B cell (primary cell): ENCODE results near the gene NECTIN1. TPM values are rescaled to one million over a fixed set of nuclear protein-coding genes. Genes with fewer than 3 reads are reported as not detected.

ENCODE experiments used
- ATAC-seq: fragments of 200-7000 bp; cut with Tn5 transposase; one replicate; pipeline ENCODE4 v1.10.0; 2021; ENCODE audit warnings: low read depth, mild to moderate bottlenecking, moderate number of reproducible peaks, moderate library complexity
- CTCF ChIA-PET: fragments of 350-600 bp; sonication (Branson Sonifier 250); formaldehyde crosslinking; loops from one replicate; lab custom pipeline; 2021; ENCODE audit warnings: antibody characterized with exemption, inconsistent platforms; lab: Charles Lee
- POLR2A ChIA-PET: fragments of 350-600 bp; sonication (Branson Sonifier 250); formaldehyde crosslinking; loops from one replicate; lab custom pipeline; 2021; ENCODE audit warnings: antibody characterized with exemption; lab: Charles Lee
- DNase-seq: peaks from one replicate; pipeline ENCODE4 v3.0.0; 2013
- H2AFZ ChIP-seq: 2 replicates; pipeline ENCODE4 v1.6.1; 2012; ENCODE audit warnings: mild to moderate bottlenecking, low read depth, low read length; ENCODE audit not compliant: insufficient read depth, poor library complexity, severe bottlenecking
- H3K27ac ChIP-seq, 2 donors: 1 replicate in 1 of 2; 2 replicates in 1 of 2; pipeline ENCODE4 v1.5.1; 2012 to 2013; ENCODE audit warnings: low read length in 2 of 2, mild to moderate bottlenecking in 2 of 2, moderate library complexity in 1 of 2
- H3K27me3 ChIP-seq, 4 experiments: fragments of 200-600 bp in 1 of 4; sonication (generic) in 1 of 4; replicated peaks in 1 of 4; 1 replicate in 2 of 4; 2 replicates in 2 of 4; pipeline versions ENCODE4 v1.6.1 to v1.7.0; 2013 to 2016; ENCODE audit warnings: low read length in 3 of 4, mild to moderate bottlenecking in 2 of 4, mixed read lengths in 1 of 4, moderate library complexity in 1 of 4; ENCODE audit not compliant: insufficient read depth in 4 of 4, control insufficient read depth in 3 of 4; ENCODE audit errors: control extremely low read depth in 1 of 4
- H3K36me3 ChIP-seq, 2 experiments: replicated peaks in 1 of 2; 1 replicate in 1 of 2; 2 replicates in 1 of 2; pipeline versions ENCODE4 v1.6.1 to v1.7.1; 2013; ENCODE audit warnings: low read length in 1 of 2; ENCODE audit not compliant: insufficient read depth in 2 of 2, control insufficient read depth in 1 of 2; ENCODE audit errors: control extremely low read depth in 1 of 2, extremely low read depth in 1 of 2
- H3K4me1 ChIP-seq, 2 donors: fragments of 200-600 bp in 1 of 2; sonication (generic) in 1 of 2; 1 replicate in 1 of 2; 2 replicates in 1 of 2; pipeline versions ENCODE4 v1.5.1 to v1.6.1; 2013 to 2017; ENCODE audit warnings: low read length in 2 of 2; ENCODE audit not compliant: control insufficient read depth in 2 of 2, insufficient read depth in 2 of 2
- H3K4me2 ChIP-seq: replicated peaks from 2 replicates; pipeline ENCODE3; 2012; ENCODE audit warnings: mild to moderate bottlenecking, low read depth, low read length; ENCODE audit not compliant: poor library complexity, severe bottlenecking
- H3K4me3 ChIP-seq, 5 experiments: fragments of 200-600 bp in 1 of 5; sonication (generic) in 1 of 5; 1 replicate in 3 of 5; 2 replicates in 2 of 5; pipeline versions ENCODE4 v1.5.1 to v1.7.0; 2011 to 2016; ENCODE audit warnings: low read length in 4 of 5, mild to moderate bottlenecking in 4 of 5, low read depth in 2 of 5, control low read depth in 1 of 5, moderate library complexity in 1 of 5; ENCODE audit not compliant: insufficient read depth in 1 of 5; ENCODE audit errors: control extremely low read depth in 1 of 5, extremely low read depth in 1 of 5
- H3K79me2 ChIP-seq: fragments of 200-600 bp; sonication (generic); one replicate; pipeline ENCODE4 v1.6.0; 2016; ENCODE audit warnings: low read length; ENCODE audit not compliant: control insufficient read depth, insufficient read depth
- H3K9ac ChIP-seq: fragments of 200-600 bp; sonication (generic); 2 replicates; pipeline ENCODE4 v1.6.1; 2017; ENCODE audit warnings: mild to moderate bottlenecking, low read length, moderate library complexity
- H3K9me3 ChIP-seq, 3 donors: one replicate each; pipeline versions ENCODE4 v1.6.1 to v1.7.1; 2013; ENCODE audit warnings: low read length in 2 of 3; ENCODE audit not compliant: control insufficient read depth in 2 of 3, insufficient read depth in 1 of 3; ENCODE audit errors: control extremely low read depth in 1 of 3
- H4K20me1 ChIP-seq: 2 replicates; pipeline ENCODE4 v1.6.0; 2012; ENCODE audit warnings: mild to moderate bottlenecking, low read length; ENCODE audit not compliant: insufficient read depth, control insufficient read depth, poor library complexity, severe bottlenecking
- H3K27ac Mint-ChIP-seq: one replicate; pipeline ENCODE4 v1.8.0; 2021; ENCODE audit warnings: mixed read lengths
- H3K27me3 Mint-ChIP-seq: one replicate; pipeline ENCODE4 v1.8.0; 2021; ENCODE audit warnings: mixed read lengths
- H3K4me1 Mint-ChIP-seq: one replicate; pipeline ENCODE4 v1.8.0; 2021; ENCODE audit warnings: mixed read lengths
- H3K4me3 Mint-ChIP-seq: one replicate; pipeline ENCODE4 v1.8.0; 2021; ENCODE audit warnings: mixed read lengths
- H3K9me3 Mint-ChIP-seq: one replicate; pipeline ENCODE4 v1.8.0; 2022; ENCODE audit warnings: mixed read lengths; ENCODE audit not compliant: insufficient read depth
- CTCF ChIP-seq: fragments of 200-600 bp; IDR thresholded peaks from one replicate; pipeline ENCODE4 v1.8.0; 2022; ENCODE audit warnings: antibody characterized with exemption, mild to moderate bottlenecking
- EZH2 ChIP-seq: IDR thresholded peaks from 2 replicates; pipeline ENCODE4 v1.6.1; 2012; ENCODE audit warnings: borderline replicate concordance, low read depth, mild to moderate bottlenecking, moderate library complexity, low read length; ENCODE audit not compliant: insufficient read depth, poor library complexity, severe bottlenecking
- WGBS: methylation state at CpG from one replicate; pipeline ENCODE4 v1.1.5; 2013; ENCODE audit warnings: missing lambda C conversion rate; ENCODE audit not compliant: insufficient coverage; 5-methylcytosine and 5-hydroxymethylcytosine counted together
- intact Hi-C: fragments of 100-400 bp; cut with micrococcal nuclease; formaldehyde crosslinking; loops from one replicate; pipeline ENCODE4 v1.10.0; 2022
- polyA plus RNA-seq: library from polyadenylated mRNA; depleted of rRNA; stranded (reverse); fragments of >200 nt; gene quantifications from 2 replicates; pipeline ENCODE4 v1.2.3, GENCODE V29; 2012
- total RNA-seq, 2 donors: library from RNA; stranded (reverse); fragments of 120-200 nt in 1 of 2; gene quantifications; 1 replicate in 1 of 2; 2 replicates in 1 of 2; pipeline versions ENCODE4 v1.2.3 to v1.2.4, GENCODE V29; 2013 to 2022

NECTIN1 gene
- total and polyA plus RNA-seq, 2 donors (not counting 1 experiment from before 2014, with no cell fraction given), result 2.1 to 3.9 TPM

GRCh38 chr11:119744577-119744976, 15.6 kb upstream of the NECTIN1 start:
- DNase-seq, result no peak
- ATAC-seq, result no peak
- Histone ChIP-seq H4K20me1 (no peaks in the 10 kb centered on the region), H2AFZ (no peak overlapping the region), H3K4me2 (no peak overlapping the region), H3K4me1 (peaks cover 20 to 21% of the 10 kb centered on the region in 2 donors), H3K27ac (no peak overlapping the region), H3K36me3 (no peaks in the 10 kb centered on the region), H3K27me3 (peaks cover 0 to 41% (median 15%) of the 10 kb centered on the region in 4 experiments), H3K4me3 (no peak overlapping the region), H3K9ac (no peak overlapping the region), H3K79me2 (no peaks in the 10 kb centered on the region), H3K9me3 (peaks cover 0 to 11% (median 0%) of the 10 kb centered on the region in 3 donors)
- Mint-ChIP-seq H3K4me3 (no peak overlapping the region), H3K27ac (no peak overlapping the region), H3K4me1 (peaks cover 15% of the 10 kb centered on the region), H3K9me3 (no peaks in the 10 kb centered on the region), H3K27me3 (peaks cover 58% of the 10 kb centered on the region)
- POLR2A ChIA-PET, result no interaction called here
- intact Hi-C loops, result no loop called here
- 83% methylated on average over 2 of the region's 2 CpGs for WGBS
- TF ChIP-seq EZH2 (no peak), CTCF (no peak)
- CTCF ChIA-PET, result no interaction called here

- 90% methylated on average over 2 of the region's 8 CpGs for WGBS
- ATAC-seq, result no peak
These were observed 14.0 kb upstream of the NECTIN1 start for GRCh38 chr11:119743006-119743405.

More at GRCh38 chr11:119743006-119743405, 14.0 kb upstream of the NECTIN1 start:
- peak overlapping the region; percentile 75 for H3K4me2 ChIP-seq
- Mint-ChIP-seq H3K4me3 (peak overlapping the region; percentile 73), H3K4me1 (peaks cover 15% of the 10 kb centered on the region), H3K27me3 (peaks cover 63% of the 10 kb centered on the region), H3K9me3 (no peaks in the 10 kb centered on the region), H3K27ac (no peak overlapping the region)
- peak overlapping the region; percentile 67 for H2AFZ ChIP-seq
- no peak for DNase-seq
- H3K9ac ChIP-seq, result no peak overlapping the region
- no peaks in the 10 kb centered on the region for H4K20me1 ChIP-seq
- no peaks in the 10 kb centered on the region for H3K36me3 ChIP-seq
- H3K4me1 ChIP-seq, result peaks cover 20 to 21% of the 10 kb centered on the region in 2 donors
- no peak for TF ChIP-seq EZH2
- no peak for TF ChIP-seq CTCF
- no peaks in the 10 kb centered on the region for H3K79me2 ChIP-seq
- no peak overlapping the region for H3K27ac ChIP-seq
- peaks cover 0 to 11% (median 0%) of the 10 kb centered on the region in 3 donors for H3K9me3 ChIP-seq
- H3K4me3 ChIP-seq, result peak overlapping the region in 1 of 5 experiments; percentile 41
- intact Hi-C loops, result loop anchor here (2.0 kb wide), 1 partner anchor 14 kb away; the partner anchor contains the start of gene NECTIN1
- POLR2A ChIA-PET, result no interaction called here
- H3K27me3 ChIP-seq, result peaks cover 0 to 42% (median 15%) of the 10 kb centered on the region in 4 experiments
- CTCF ChIA-PET, result interaction anchor here (1.8 to 2.0 kb wide), 2 partner anchors 9 to 14 kb away, joined by 7 to 11 read pairs; partner anchors contain the start of gene NECTIN1
